Adrenal gland (tissue), 12 donors: Measurements from ENCODE around the gene PCK1. TPM values are rescaled to one million over a fixed set of nuclear protein-coding genes. Genes with fewer than 3 reads are reported as not detected.

Experiments
- DNase-seq, 7 donors: peaks; one replicate each; pipeline ENCODE4 v3.0.0-alpha.2; 2019 to 2020
- H3K27ac ChIP-seq, 5 donors: fragments of 200-600 bp; sonication (generic) in 4 of 5; 1 replicate in 3 of 5; 2 replicates in 2 of 5; pipeline versions ENCODE4 v1.5.1 to v1.8.0; 2016 to 2020; ENCODE audit warnings: mild to moderate bottlenecking in 1 of 5
- H3K27me3 ChIP-seq: fragments of 200-600 bp; 2 replicates; pipeline ENCODE4 v1.8.0; 2021
- H3K36me3 ChIP-seq, 2 donors: fragments of 200-600 bp; replicated peaks in 1 of 2; 1 replicate in 1 of 2; 2 replicates in 1 of 2; pipeline versions ENCODE4 v1.5.1 to v1.8.0; 2018 to 2022
- H3K4me1 ChIP-seq, 2 donors: fragments of 200-600 bp; replicated peaks in 1 of 2; 1 replicate in 1 of 2; 2 replicates in 1 of 2; pipeline versions ENCODE4 v1.5.1 to v1.8.0; 2018 to 2021
- H3K4me3 ChIP-seq, 4 donors: fragments of 200-600 bp; sonication (generic) in 3 of 4; one replicate each; pipeline ENCODE4 v1.5.1; 2016 to 2018
- H3K9me3 ChIP-seq, 3 donors: fragments of 200-600 bp; sonication (generic) in 1 of 3; replicated peaks in 1 of 3; 1 replicate in 2 of 3; 2 replicates in 1 of 3; pipeline versions ENCODE4 v1.5.1 to v1.8.0; 2016 to 2021
- POLR2A ChIP-seq, 2 donors: fragments of 450-650 bp; IDR thresholded peaks; one replicate each; pipeline ENCODE4 v1.6.1; 2017; ENCODE audit warnings: antibody characterized with exemption in 2 of 2, mild to moderate bottlenecking in 2 of 2, moderate library complexity in 1 of 2
- WGBS, 4 donors: extraction: QIAGEN DNeasy Blood & Tissue Kit in 2 of 4; methylation state at CpG; one replicate each; pipeline versions ENCODE4 v1.1.5 to v1.1.7; 2013 to 2017; 5-methylcytosine and 5-hydroxymethylcytosine counted together
- intact Hi-C, 2 donors: fragments of 100-400 bp; cut with DNase I; formaldehyde crosslinking; loops; one replicate each; pipeline versions ENCODE4 v1.14.1 to v1.15.0; 2022 to 2023
- polyA plus RNA-seq, 3 donors: library from polyadenylated mRNA; stranded (reverse); fragments of 200-250 nt in 2 of 3; fragments of 350-450 nt in 1 of 3; fragmentation: Illumina TruSeq in 1 of 3; extraction: RNeasy Lipid Tissue Mini Kit (QIAGEN cat#74804) in 1 of 3; gene quantifications; one replicate each; pipeline ENCODE4 v1.2.3, GENCODE V29; 2013 to 2014
- total RNA-seq, 9 donors: library from RNA; depleted of rRNA in 4 of 9; stranded (reverse); fragments of >200 nt in 4 of 9; fragments of 120-200 nt in 1 of 9; fragmentation: NEBNext Ultra II Directional in 1 of 9; extraction: Animal tissue kit (Norgen Biotek cat#: 25700) in 1 of 9; gene quantifications; one replicate each; pipeline versions ENCODE4 v1.1.0 to v1.2.4, GENCODE V29; 2013 to 2023
- TF ChIP-seq, protein P1 (sequence below), 6 experiments: fragments of 450-650 bp in 4 of 6; fragments of 200-600 bp in 2 of 6; sonication (generic) in 1 of 6; IDR thresholded peaks; 1 replicate in 5 of 6; 2 replicates in 1 of 6; pipeline versions ENCODE4 v1.5.1 to v1.8.0; 2016 to 2021; ENCODE audit warnings: antibody characterized with exemption in 6 of 6, mild to moderate bottlenecking in 2 of 6, moderate library complexity in 1 of 6
- donor health status: healthy with polysubstance abuse.
- donor health status: Bipolar disorder and iron deficiency.
- donor health status: DM: yes; HTN: yes; CAD: no.
- donor health status: DM: no; HTN: no; CAD: no.
- donor health status: DM: no; HTN: no; CAD: no.
- donor health status: DM: yes; HTN: yes; CAD: no.

The PCK1 gene
- total and polyA plus RNA-seq, 12 donors = 0.06 to 5.4 (median 0.65) TPM

DNA sequence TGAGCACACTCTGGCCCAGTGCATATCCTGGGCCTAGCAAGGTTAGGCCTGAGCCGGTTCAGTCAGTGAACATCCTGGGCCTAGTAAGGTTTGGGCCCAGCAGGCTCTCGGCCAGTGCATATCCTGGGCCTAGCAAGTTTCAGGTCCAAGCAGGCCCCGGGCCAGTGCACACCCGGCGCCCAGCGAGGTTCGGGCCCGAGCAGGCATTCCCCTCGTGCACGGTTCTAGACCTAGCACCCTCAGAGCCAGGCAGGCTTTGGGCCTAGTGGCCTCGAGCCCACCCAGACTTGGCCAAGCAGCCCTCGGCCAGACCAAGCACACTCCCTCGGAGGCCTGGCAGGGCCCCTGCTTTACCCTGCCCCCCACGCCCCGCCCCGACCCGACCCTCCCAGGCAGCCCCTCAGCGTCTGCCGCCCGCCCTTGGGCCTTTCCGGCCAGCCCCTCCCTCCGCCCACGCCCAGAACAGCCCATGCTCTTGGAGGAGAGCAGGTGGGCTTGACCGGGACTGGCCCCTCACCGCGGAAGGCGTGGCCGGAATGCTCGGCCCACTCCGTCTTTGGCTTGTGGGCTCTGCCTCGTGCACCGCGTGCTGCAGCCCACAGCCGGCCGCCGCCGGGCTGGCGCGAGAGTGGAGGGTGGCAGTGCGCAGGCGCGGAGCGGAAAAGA is 36.3 kb upstream of the PCK1 start, which contains the start of gene CTCFL:
Gene CTCFL, minus strand, starts transcription at position 630 of the 666 bp plus-strand sequence. CDS start 935 bp downstream, outside the sequence.
- TF ChIP-seq, protein P1, sequence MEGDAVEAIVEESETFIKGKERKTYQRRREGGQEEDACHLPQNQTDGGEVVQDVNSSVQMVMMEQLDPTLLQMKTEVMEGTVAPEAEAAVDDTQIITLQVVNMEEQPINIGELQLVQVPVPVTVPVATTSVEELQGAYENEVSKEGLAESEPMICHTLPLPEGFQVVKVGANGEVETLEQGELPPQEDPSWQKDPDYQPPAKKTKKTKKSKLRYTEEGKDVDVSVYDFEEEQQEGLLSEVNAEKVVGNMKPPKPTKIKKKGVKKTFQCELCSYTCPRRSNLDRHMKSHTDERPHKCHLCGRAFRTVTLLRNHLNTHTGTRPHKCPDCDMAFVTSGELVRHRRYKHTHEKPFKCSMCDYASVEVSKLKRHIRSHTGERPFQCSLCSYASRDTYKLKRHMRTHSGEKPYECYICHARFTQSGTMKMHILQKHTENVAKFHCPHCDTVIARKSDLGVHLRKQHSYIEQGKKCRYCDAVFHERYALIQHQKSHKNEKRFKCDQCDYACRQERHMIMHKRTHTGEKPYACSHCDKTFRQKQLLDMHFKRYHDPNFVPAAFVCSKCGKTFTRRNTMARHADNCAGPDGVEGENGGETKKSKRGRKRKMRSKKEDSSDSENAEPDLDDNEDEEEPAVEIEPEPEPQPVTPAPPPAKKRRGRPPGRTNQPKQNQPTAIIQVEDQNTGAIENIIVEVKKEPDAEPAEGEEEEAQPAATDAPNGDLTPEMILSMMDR (IDR thresholded peaks at IDR 0.05) = no peak
- no peak for TF ChIP-seq POLR2A (IDR thresholded peaks at IDR 0.05)
- intact Hi-C loops = loop anchor here (5.0 to 10.0 kb wide), 2 partner anchors 680 to 683 kb away; no protein-coding TSS in a partner anchor
- H3K27me3 ChIP-seq = no peaks in the 10 kb centered on the region
- no peak within 1 kb of the TSS for H3K4me3 ChIP-seq
- DNase-seq = no peak
- no peaks in the 10 kb centered on the region for H3K4me1 ChIP-seq
- H3K9me3 ChIP-seq = no peaks in the 10 kb centered on the region
- 76 to 100% (median 89%) methylated on average over 1 to 43 of the region's 43 CpGs for WGBS, 4 donors
- no peaks in the 10 kb centered on the region for H3K36me3 ChIP-seq
- no peak within 1 kb of the TSS for H3K27ac ChIP-seq

GRCh38 chr20:57525328-57526086 is 35.4 kb upstream of the PCK1 start:
- intact Hi-C loops = loop anchor here in 1 of 2 donors (10.0 kb wide), 1 partner anchor 679 kb away; no protein-coding TSS in a partner anchor
- DNase-seq = no peak
- H3K36me3 ChIP-seq = no peaks in the 10 kb centered on the region
- 43 to 80% (median 50%) methylated on average over 2 to 10 of the region's 10 CpGs for WGBS, 4 donors
- H3K9me3 ChIP-seq = no peaks in the 10 kb centered on the region
- no peaks in the 10 kb centered on the region for H3K27me3 ChIP-seq
- H3K4me1 ChIP-seq = no peaks in the 10 kb centered on the region
- no peak overlapping the region for H3K4me3 ChIP-seq
- H3K27ac ChIP-seq = no peak overlapping the region
- no peak for TF ChIP-seq POLR2A (IDR thresholded peaks at IDR 0.05)
- TF ChIP-seq, protein P1 (IDR thresholded peaks at IDR 0.05) = no peak

GRCh38 chr20:57526087-57526884 is 34.6 kb upstream of the PCK1 start:
- TF ChIP-seq, protein P1 (IDR thresholded peaks at IDR 0.05) = no peak
- no peak for TF ChIP-seq POLR2A (IDR thresholded peaks at IDR 0.05)
- WGBS, 4 donors = 59 to 77% (median 62%) methylated on average over 9 to 17 of the region's 17 CpGs
- H3K36me3 ChIP-seq = no peaks in the 10 kb centered on the region
- no peak for DNase-seq
- no peaks in the 10 kb centered on the region for H3K4me1 ChIP-seq
- no peak overlapping the region for H3K4me3 ChIP-seq
- H3K27ac ChIP-seq = no peak overlapping the region
- intact Hi-C loops = loop anchor here in 1 of 2 donors (10.0 kb wide), 1 partner anchor 679 kb away; no protein-coding TSS in a partner anchor
- no peaks in the 10 kb centered on the region for H3K9me3 ChIP-seq
- H3K27me3 ChIP-seq = no peaks in the 10 kb centered on the region
